HUES6 (cell line): ENCODE results near the gene IP6K3.

Experiments used
- H3K27ac ChIP-seq: 2 replicates; pipeline ENCODE4 v1.7.0; 2013; ENCODE audit warnings: low read depth, mild to moderate bottlenecking, low read length, inconsistent platforms
- H3K27me3 ChIP-seq: 2 replicates; pipeline ENCODE4 v1.6.1; 2013; ENCODE audit warnings: low read length; ENCODE audit not compliant: control insufficient read depth, insufficient read depth
- H3K36me3 ChIP-seq: 2 replicates; pipeline ENCODE4 v1.6.1; 2013; ENCODE audit warnings: low read length; ENCODE audit not compliant: control insufficient read depth, insufficient read depth
- H3K4me1 ChIP-seq: 2 replicates; pipeline ENCODE4 v1.6.1; 2013; ENCODE audit warnings: low read length; ENCODE audit not compliant: control insufficient read depth, insufficient read depth
- H3K4me3 ChIP-seq: 2 replicates; pipeline ENCODE4 v1.5.1; 2013; ENCODE audit warnings: low read depth, low read length
- H3K9ac ChIP-seq: one replicate; pipeline ENCODE4 v1.6.1; 2013; ENCODE audit warnings: mild to moderate bottlenecking, low read length
- H3K9me3 ChIP-seq: 2 replicates; pipeline ENCODE4 v1.6.1; 2013; ENCODE audit warnings: low read depth, low read length; ENCODE audit not compliant: control insufficient read depth, insufficient read depth

Gene IP6K3

GRCh38 chr6:33677143-33677660 lies 69.5 kb downstream of the IP6K3 start:
- Histone ChIP-seq H3K4me3 (no peak overlapping the region), H3K27ac (no peak overlapping the region), H3K27me3 (no peaks in the 10 kb centered on the region), H3K9me3 (no peaks in the 10 kb centered on the region), H3K4me1 (no peaks in the 10 kb centered on the region), H3K36me3 (peaks cover 78% of the 10 kb centered on the region), H3K9ac (no peak overlapping the region)

- Histone ChIP-seq H3K9ac (no peak overlapping the region), H3K36me3 (peaks cover 80% of the 10 kb centered on the region), H3K4me3 (no peak overlapping the region), H3K4me1 (peaks cover under 1% of the 10 kb centered on the region; the same call in 1 of the 2 replicates), H3K27ac (no peak overlapping the region), H3K9me3 (no peaks in the 10 kb centered on the region), H3K27me3 (no peaks in the 10 kb centered on the region)
Measured at GRCh38 chr6:33676416-33677142, 70.1 kb downstream of the IP6K3 start.

GRCh38 chr6:33675968-33676367 lies 70.7 kb downstream of the IP6K3 start:
- Histone ChIP-seq H3K4me3 (no peak overlapping the region), H3K4me1 (peaks cover 7% of the 10 kb centered on the region; the same call in 1 of the 2 replicates), H3K9me3 (no peaks in the 10 kb centered on the region), H3K36me3 (peaks cover 80% of the 10 kb centered on the region), H3K9ac (no peak overlapping the region), H3K27me3 (no peaks in the 10 kb centered on the region), H3K27ac (no peak overlapping the region)

GRCh38 chr6:33673851-33674250 lies 72.9 kb downstream of the IP6K3 start:
- peaks cover 79% of the 10 kb centered on the region for H3K36me3 ChIP-seq
- H3K27ac ChIP-seq: no peak overlapping the region
- H3K9ac ChIP-seq: no peak overlapping the region
- no peak overlapping the region for H3K4me3 ChIP-seq
- peaks cover 7% of the 10 kb centered on the region; the same call in 1 of the 2 replicates for H3K4me1 ChIP-seq
- no peaks in the 10 kb centered on the region for H3K27me3 ChIP-seq
- no peaks in the 10 kb centered on the region for H3K9me3 ChIP-seq

GRCh38 chr6:33672808-33673207 lies 73.9 kb downstream of the IP6K3 start:
- H3K4me1 ChIP-seq: peaks cover 12% of the 10 kb centered on the region; the same call in 1 of the 2 replicates
- no peak overlapping the region for H3K27ac ChIP-seq
- H3K27me3 ChIP-seq: no peaks in the 10 kb centered on the region
- no peaks in the 10 kb centered on the region for H3K9me3 ChIP-seq
- H3K9ac ChIP-seq: no peak overlapping the region
- peaks cover 80% of the 10 kb centered on the region for H3K36me3 ChIP-seq
- no peak overlapping the region for H3K4me3 ChIP-seq

GRCh38 chr6:33671744-33672072 lies 75.0 kb downstream of the IP6K3 start:
- Histone ChIP-seq H3K4me3 (no peak overlapping the region), H3K36me3 (peaks cover 80% of the 10 kb centered on the region), H3K27me3 (no peaks in the 10 kb centered on the region), H3K27ac (no peak overlapping the region), H3K4me1 (peaks cover 12% of the 10 kb centered on the region; the same call in 1 of the 2 replicates), H3K9ac (no peak overlapping the region), H3K9me3 (no peaks in the 10 kb centered on the region)
